ENCODE results near the gene MTCH2.

MTCH2 gene

GRCh38 chr11:47617417-47617809 is 24.9 kb downstream of the MTCH2 start:
- TF ChIP-seq CTCF (IDR thresholded peaks at IDR 0.05; ENCODE audit: extremely low read depth, insufficient read depth, missing control alignments): no peak
- in situ Hi-C loops (cut with MboI; ENCODE audit: low pct_unique_long_range_greater_than_20kb, low sequenced_read_pairs, unreplicated experiment): no loop called here
- no peak for DNase-seq (ENCODE audit: low spot score)

GRCh38 chr11:47616726-47617416 is 25.5 kb downstream of the MTCH2 start:
- no peak for DNase-seq (ENCODE audit: low spot score)
- TF ChIP-seq CTCF (IDR thresholded peaks at IDR 0.05; ENCODE audit: extremely low read depth, insufficient read depth, missing control alignments): peak; percentile 78
- in situ Hi-C loops (cut with MboI; ENCODE audit: low pct_unique_long_range_greater_than_20kb, low sequenced_read_pairs, unreplicated experiment): no loop called here

- in situ Hi-C loops (cut with MboI; ENCODE audit: low pct_unique_long_range_greater_than_20kb, low sequenced_read_pairs, unreplicated experiment): no loop called here
- no peak for TF ChIP-seq CTCF (IDR thresholded peaks at IDR 0.05; ENCODE audit: extremely low read depth, insufficient read depth, missing control alignments)
- no peak for DNase-seq (ENCODE audit: low spot score)
Observed at GRCh38 chr11:47615249-47615648, 27.1 kb downstream of the MTCH2 start.

GRCh38 chr11:47611348-47611794 is 31.0 kb downstream of the MTCH2 start:
- no peak for TF ChIP-seq CTCF (IDR thresholded peaks at IDR 0.05; ENCODE audit: extremely low read depth, insufficient read depth, missing control alignments)
- no peak for DNase-seq (ENCODE audit: low spot score)
- in situ Hi-C loops (cut with MboI; ENCODE audit: low pct_unique_long_range_greater_than_20kb, low sequenced_read_pairs, unreplicated experiment): no loop called here

GRCh38 chr11:47609675-47610074 is 32.7 kb downstream of the MTCH2 start:
- TF ChIP-seq CTCF (IDR thresholded peaks at IDR 0.05; ENCODE audit: extremely low read depth, insufficient read depth, missing control alignments): no peak
- DNase-seq (ENCODE audit: low spot score): no peak
- in situ Hi-C loops (cut with MboI; ENCODE audit: low pct_unique_long_range_greater_than_20kb, low sequenced_read_pairs, unreplicated experiment): no loop called here

GRCh38 chr11:47607380-47607779 is 35.0 kb downstream of the MTCH2 start:
- in situ Hi-C loops (cut with MboI; ENCODE audit: low pct_unique_long_range_greater_than_20kb, low sequenced_read_pairs, unreplicated experiment): no loop called here
- no peak for TF ChIP-seq CTCF (IDR thresholded peaks at IDR 0.05; ENCODE audit: extremely low read depth, insufficient read depth, missing control alignments)
- DNase-seq (ENCODE audit: low spot score): no peak
